UCSD-AML1 (cell line): ENCODE results near the gene CAGE1.
A peak's percentile ranks its signal among the peaks of the same experiment; 100 is the strongest.

Experiments
- DNase-seq: peaks from one replicate; lab custom pipeline; 2025; ENCODE audit not compliant: unreplicated experiment; lab: John Stamatoyannopoulos, UW

The CAGE1 gene

GRCh38 chr6:7389451-7390225 is at the start of gene CAGE1, which contains the start of gene RIOK1:
CAGE1 (minus strand) TSS chr6:7389742; CDS start chr6:7387173, 2,569 bp downstream.
RIOK1 (plus strand) TSS chr6:7389808; CDS start chr6:7390003, 195 bp downstream.
- DNase-seq = peak; percentile 96

- peak; percentile 34 for DNase-seq
Observed at GRCh38 chr6:7439228-7439627, 49.7 kb upstream of the CAGE1 start.

DNA sequence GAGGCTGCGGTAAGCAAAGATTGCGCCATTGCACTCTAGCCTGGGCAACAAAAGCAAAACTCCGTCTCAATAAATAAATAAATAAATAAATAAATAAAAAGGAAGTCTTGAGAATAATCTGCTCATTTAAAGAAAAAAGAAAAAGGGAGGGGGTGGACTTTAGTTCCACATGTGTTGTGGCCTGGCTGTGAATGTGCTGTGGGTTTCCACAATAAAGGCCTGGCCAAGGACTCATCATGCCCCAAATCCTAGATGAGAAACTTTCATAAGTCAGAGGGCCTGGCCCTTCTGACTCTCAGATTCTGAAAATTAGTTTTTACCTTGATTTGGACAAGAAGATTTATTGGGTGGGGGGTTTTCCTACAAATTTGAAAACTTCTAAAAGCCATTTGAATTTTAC is 48.5 kb upstream of the CAGE1 start:
- no peak for DNase-seq

- no peak for DNase-seq
Observed at GRCh38 chr6:7434672-7435071, 45.1 kb upstream of the CAGE1 start.

DNA sequence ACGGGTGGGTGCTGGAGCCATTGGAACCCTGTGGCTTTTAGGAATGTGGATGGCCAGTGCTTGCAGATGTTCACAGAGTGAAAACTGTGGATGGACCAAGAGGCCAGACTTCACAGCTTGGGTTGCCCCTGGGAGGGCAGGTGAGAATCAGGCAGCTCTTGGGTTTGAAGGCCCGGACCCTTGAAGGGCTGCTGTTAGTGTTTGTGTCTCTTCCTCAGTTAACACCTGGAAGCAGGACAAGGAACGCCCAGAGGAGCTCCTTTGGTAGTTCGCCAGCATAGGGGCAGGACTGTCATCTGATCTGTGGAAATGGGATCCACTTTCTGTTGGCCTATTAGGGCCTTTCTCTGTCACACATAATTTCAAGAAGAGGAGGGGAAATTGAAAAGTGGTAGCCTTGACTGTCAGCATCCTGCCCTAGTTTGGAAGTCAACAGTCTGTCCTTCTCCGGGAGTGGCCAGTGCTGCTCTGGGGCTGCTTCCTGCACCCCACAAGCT is 43.6 kb upstream of the CAGE1 start:
- no peak for DNase-seq

GRCh38 chr6:7432391-7433120 is 43.0 kb upstream of the CAGE1 start:
- no peak for DNase-seq

GRCh38 chr6:7431674-7432390 is 42.3 kb upstream of the CAGE1 start:
- DNase-seq = no peak

DNA sequence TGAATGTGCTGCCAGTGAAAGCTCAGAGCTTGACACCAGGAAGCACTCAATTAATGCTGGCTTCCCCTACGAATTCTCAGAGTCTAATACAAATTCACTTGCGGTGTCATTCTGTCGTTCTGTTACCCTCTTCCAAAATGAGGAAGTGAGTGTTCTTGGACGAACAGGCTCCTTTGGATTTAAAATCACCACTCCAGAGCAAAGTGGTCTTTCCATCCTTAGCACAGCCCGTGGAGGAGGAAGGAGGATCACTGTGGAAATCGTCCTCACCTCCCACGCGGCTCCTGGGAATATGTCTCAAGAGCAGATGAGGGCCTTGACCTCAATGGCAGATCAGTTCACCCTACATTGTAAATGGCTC is 41.8 kb upstream of the CAGE1 start:
- DNase-seq = peak; percentile 56

DNA sequence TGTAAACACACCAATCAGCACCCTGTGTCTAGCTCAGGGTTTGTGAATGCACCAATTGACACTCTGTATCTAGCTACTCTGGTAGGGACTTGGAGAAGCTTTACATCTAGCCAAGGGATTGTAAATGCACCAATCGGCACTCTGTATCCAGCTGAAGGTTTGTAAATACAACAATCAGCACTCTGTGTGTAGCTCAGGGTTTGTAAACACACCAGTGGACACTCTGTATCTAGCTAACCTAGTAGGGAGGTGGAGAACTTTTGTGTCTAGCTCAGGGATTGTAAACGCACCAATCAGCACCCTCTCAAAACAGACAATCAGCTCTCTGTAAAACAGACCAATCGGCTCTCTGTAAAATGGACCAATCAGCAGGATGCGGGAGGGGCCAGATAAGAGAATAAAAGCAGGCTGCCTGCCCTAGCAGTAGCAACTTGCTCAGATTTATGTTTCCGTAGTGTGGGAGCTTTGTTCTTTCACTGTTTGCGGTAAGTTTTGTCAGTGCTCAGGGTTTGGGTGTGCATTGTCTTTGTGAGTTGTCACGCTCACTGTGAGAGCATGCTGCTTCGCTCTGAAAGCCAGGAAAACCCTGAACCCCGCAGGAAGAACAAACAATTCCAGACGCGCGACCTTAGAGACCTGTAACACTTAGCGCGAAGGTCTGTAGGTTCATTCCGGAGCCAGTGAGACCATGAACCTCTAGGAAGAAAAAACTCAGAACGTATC is 37.1 kb upstream of the CAGE1 start:
- DNase-seq = no peak

- DNase-seq = no peak
Observed at GRCh38 chr6:7425808-7426190, 36.3 kb upstream of the CAGE1 start.

GRCh38 chr6:7424967-7425807 is 35.6 kb upstream of the CAGE1 start:
- no peak for DNase-seq

- DNase-seq = no peak
Observed at GRCh38 chr6:7424058-7424457, 34.5 kb upstream of the CAGE1 start.

- DNase-seq = no peak
Observed at GRCh38 chr6:7421066-7421465, 31.5 kb upstream of the CAGE1 start.

DNA sequence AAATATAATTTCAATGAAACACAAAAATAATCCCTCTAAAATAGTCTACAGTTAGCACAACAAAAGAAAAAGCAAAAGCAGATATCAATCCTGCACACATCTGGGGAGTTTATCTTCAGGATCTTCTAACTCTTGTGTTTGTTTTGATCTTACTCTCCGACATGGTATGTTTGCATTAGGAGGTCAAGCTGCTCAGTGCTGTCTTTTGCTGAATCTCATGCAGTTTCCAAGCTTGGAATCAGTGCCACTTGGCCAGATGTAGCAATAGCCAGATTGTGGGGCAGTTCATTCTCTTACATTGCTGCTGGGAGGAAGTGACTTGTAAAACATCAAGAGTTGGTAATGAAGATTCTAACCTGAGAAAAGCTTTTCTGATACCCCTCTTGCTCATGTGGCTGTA is 29.5 kb upstream of the CAGE1 start:
- DNase-seq = no peak

DNA sequence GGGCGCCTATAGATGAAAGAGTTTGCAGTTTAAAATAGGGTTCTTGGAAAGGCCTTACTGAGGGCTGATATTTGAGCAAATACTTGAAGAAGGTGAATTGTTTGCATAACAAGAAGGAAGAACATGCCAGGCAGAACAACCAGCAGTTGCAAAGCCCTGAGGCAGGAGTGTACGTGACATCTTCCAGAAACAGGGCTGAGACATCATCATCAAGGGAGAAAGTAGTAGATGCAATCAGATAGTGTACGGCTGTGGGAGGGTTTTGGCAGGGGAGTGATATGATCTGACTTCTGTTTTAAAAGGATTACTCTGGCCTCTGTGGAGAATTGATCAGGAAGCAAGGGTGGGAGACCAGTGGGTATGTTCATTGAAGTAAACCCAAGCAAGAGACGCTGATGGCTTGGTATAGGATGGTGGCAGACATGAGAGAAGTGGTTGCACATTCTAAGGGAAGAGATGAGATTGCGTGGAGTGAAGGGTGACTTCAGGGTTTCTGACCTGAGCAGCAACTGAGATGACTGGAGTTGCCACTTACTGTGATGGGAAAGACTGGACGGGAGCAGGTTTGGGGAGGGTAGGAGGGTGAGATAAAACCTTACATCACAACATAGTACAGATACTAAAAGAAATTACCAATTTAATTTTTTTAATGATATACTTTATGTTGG is 28.8 kb upstream of the CAGE1 start:
- DNase-seq = no peak

GRCh38 chr6:7417684-7418083 is 28.1 kb upstream of the CAGE1 start:
- DNase-seq = no peak

GRCh38 chr6:7414811-7415210 is 25.3 kb upstream of the CAGE1 start:
- no peak for DNase-seq

DNA sequence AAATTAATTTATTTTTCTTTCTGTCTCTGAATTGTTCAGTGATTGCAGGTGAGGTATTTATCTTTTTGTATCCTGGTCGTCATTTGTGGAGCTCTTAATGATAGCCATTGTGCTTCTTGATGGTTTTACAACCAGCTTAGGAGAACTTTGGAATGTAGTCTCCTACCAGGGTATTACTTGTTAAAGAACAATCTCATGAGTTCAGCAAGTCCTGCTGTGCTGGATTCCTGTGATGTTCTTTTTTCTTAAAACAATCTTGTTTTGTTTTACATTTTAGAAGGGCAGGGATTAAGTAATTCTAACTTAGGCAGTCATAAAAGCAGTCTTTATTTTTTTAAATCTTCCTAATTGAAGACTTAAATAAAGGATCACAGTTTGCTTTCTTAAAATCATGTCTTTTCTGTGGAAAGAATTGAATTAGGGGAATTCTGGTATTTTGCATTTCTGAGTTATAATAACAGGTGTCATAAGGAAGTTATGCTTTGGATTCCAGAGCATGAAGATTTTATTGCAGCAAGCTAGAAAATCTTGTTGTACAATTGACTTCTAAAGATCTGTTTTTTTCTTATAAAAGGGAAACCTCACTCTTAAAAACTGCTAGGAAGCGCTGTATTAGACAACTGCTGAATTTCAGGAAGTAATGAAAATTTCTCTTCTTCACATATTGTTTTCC is 23.7 kb upstream of the CAGE1 start:
- DNase-seq = no peak

- no peak for DNase-seq
Observed at GRCh38 chr6:7411328-7411727, 21.8 kb upstream of the CAGE1 start.
